ENCODE measurements around the gene RHOB. TPM values are rescaled to one million over a fixed set of nuclear protein-coding genes. Genes with fewer than 3 reads are reported as not detected.

RHOB gene
- total RNA-seq, 1 donor, result 142 TPM

- H3K4me3 ChIP-seq (ENCODE audit: low read depth, low read length), result no peak overlapping the region
- no peak for DNase-seq (ENCODE audit: low read depth)
- TF ChIP-seq, protein P1, sequence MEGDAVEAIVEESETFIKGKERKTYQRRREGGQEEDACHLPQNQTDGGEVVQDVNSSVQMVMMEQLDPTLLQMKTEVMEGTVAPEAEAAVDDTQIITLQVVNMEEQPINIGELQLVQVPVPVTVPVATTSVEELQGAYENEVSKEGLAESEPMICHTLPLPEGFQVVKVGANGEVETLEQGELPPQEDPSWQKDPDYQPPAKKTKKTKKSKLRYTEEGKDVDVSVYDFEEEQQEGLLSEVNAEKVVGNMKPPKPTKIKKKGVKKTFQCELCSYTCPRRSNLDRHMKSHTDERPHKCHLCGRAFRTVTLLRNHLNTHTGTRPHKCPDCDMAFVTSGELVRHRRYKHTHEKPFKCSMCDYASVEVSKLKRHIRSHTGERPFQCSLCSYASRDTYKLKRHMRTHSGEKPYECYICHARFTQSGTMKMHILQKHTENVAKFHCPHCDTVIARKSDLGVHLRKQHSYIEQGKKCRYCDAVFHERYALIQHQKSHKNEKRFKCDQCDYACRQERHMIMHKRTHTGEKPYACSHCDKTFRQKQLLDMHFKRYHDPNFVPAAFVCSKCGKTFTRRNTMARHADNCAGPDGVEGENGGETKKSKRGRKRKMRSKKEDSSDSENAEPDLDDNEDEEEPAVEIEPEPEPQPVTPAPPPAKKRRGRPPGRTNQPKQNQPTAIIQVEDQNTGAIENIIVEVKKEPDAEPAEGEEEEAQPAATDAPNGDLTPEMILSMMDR (IDR thresholded peaks at IDR 0.05; ENCODE audit: insufficient read depth, low read depth, low read length), result no peak
Observed at GRCh38 chr2:20486571-20486970, 39.7 kb downstream of the RHOB start.

GRCh38 chr2:20487030-20487391 is 40.1 kb downstream of the RHOB start:
- TF ChIP-seq, protein P1 (IDR thresholded peaks at IDR 0.05; ENCODE audit: insufficient read depth, low read depth, low read length), result no peak
- no peak for DNase-seq (ENCODE audit: low read depth)

DNA sequence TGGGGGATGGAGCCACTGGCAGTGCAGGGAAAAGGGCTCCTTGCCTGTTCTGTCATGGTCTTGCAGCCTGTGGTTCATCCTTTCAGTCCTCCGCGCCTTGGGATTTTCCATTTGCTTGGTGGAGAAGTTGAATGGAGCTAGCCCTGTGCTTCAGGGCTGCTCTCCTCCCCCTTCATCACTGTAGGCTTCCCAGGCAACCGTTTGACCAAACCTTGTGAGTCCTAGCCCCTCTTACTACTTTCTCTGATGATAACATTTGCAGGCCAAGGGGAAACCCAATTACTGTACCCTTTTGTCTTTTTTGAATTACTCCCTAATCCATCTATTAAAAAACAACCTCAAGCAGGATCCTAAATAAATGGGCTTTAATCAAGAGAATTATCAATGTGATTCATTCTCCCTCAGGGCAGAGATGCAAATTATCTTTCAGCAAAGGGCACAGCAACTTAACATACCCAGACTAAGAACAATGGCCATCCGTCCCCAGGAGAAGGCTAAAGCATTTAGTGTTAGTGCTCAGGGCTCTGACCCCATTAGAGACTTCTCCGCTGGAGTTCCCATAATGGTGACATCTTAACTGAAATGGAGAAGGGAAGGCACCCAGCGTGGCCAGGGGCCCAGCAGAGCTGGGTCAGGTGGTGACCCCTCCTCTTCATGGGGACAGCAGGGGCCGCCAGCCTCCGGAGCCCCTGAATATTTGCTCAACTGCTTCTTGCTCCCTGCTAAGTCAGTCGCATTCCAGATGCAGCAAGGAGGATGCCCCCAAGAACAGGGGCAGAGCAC is 40.7 kb downstream of the RHOB start:
- TF ChIP-seq, protein P1 (IDR thresholded peaks at IDR 0.05; ENCODE audit: insufficient read depth, low read depth, low read length), result no peak

More at GRCh38 chr2:20487030-20487391, 40.1 kb downstream of the RHOB start:
- no peak overlapping the region for H3K4me3 ChIP-seq (ENCODE audit: low read depth, low read length)

GRCh38 chr2:20488201-20488641 is 41.3 kb downstream of the RHOB start:
- no peak overlapping the region for H3K4me3 ChIP-seq (ENCODE audit: low read depth, low read length)
- no peak for DNase-seq (ENCODE audit: low read depth)
- TF ChIP-seq, protein P1 (IDR thresholded peaks at IDR 0.05; ENCODE audit: insufficient read depth, low read depth, low read length), result no peak

More for the DNA sequence above, 40.7 kb downstream of the RHOB start:
- no peak for DNase-seq (ENCODE audit: low read depth)
- H3K4me3 ChIP-seq (ENCODE audit: low read depth, low read length), result no peak overlapping the region

GRCh38 chr2:20488782-20489181 is 41.9 kb downstream of the RHOB start:
- TF ChIP-seq, protein P1 (IDR thresholded peaks at IDR 0.05; ENCODE audit: insufficient read depth, low read depth, low read length), result no peak
- no peak overlapping the region for H3K4me3 ChIP-seq (ENCODE audit: low read depth, low read length)
- no peak for DNase-seq (ENCODE audit: low read depth)

DNA sequence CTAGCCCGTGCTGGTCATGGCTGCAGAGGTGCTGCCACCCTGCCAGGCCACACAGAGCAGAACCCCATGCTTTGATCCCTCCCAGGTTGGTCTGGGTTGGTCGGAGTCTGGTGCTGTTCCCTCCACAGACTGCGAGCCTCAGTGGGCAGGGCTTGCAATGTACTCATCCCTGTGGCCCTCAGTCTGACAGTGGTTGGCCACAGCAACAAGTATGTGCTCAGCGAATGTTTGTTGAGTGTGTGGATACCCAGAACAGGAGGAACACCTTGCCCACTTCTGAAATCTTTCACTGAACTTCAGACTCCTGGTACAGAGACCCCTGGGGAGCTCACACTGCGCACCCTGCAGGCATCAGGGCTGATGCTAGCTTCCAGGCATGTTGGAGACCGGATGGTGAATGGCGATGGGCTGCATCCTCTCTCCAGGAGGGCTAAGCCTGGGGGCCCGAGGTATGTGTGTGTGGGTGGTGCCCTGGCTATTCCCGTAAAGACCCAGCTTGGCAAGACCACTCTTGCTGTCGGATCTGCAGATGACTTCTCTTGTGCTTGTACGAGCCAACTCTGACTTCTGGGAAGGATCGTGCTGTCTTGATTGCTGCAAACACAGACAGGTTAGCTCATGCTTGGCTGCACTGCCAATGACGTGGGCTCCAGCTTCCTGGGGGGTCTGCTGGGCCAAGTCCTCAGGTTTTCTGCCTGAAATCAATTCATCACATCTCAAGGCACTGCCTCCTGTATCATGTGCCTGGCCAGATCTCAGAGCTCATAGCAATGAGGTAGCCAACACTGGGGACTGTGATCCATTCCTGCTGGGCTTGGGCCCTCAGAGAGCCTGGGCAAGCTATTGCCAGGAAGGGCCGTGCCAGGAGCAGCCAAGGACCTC is 43.7 kb downstream of the RHOB start:
- TF ChIP-seq, protein P1 (IDR thresholded peaks at IDR 0.05; ENCODE audit: insufficient read depth, low read depth, low read length), result no peak
- no peak for DNase-seq (ENCODE audit: low read depth)
- H3K4me3 ChIP-seq (ENCODE audit: low read depth, low read length), result no peak overlapping the region

All from fibroblast of villous mesenchyme (primary cell).